LNCaP clone FGC (cell line): ENCODE results near the gene MYH9.

Experiments
- DNase-seq: peaks from one replicate; pipeline ENCODE4 v3.0.0-alpha.2; 2011; ENCODE audit warnings: low read depth
- H3K4me3 ChIP-seq: 2 replicates; pipeline ENCODE4 v1.5.1; 2011; ENCODE audit warnings: mild to moderate bottlenecking, low read depth, low read length, control low read depth
- TF ChIP-seq, protein P1 (sequence below): IDR thresholded peaks from 2 replicates; pipeline ENCODE4 v1.5.1; 2012; ENCODE audit warnings: mild to moderate bottlenecking; ENCODE audit not compliant: control insufficient read depth, insufficient read depth; ENCODE audit errors: extremely low read depth

Gene MYH9

DNA sequence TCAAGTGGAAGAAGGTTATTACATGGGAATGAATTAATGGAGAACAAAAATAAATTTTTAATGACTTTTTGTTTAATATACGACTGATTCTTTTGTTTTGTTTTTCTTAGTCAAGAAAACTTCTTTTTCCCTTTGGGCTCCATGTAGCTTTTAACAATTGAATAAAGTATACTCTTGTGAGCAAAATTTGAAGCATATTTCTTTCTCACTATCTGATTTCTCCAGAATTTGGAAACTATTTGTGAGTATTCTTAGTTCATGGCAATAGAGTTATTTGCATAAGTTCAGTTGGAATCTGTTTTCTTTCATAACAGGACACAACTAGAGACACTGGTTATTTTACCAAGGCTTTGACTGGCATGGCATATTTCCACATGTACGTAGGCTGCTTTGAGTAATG is 138.6 kb downstream of the MYH9 start:
- no peak for DNase-seq
- H3K4me3 ChIP-seq, result no peak overlapping the region
- TF ChIP-seq, protein P1, sequence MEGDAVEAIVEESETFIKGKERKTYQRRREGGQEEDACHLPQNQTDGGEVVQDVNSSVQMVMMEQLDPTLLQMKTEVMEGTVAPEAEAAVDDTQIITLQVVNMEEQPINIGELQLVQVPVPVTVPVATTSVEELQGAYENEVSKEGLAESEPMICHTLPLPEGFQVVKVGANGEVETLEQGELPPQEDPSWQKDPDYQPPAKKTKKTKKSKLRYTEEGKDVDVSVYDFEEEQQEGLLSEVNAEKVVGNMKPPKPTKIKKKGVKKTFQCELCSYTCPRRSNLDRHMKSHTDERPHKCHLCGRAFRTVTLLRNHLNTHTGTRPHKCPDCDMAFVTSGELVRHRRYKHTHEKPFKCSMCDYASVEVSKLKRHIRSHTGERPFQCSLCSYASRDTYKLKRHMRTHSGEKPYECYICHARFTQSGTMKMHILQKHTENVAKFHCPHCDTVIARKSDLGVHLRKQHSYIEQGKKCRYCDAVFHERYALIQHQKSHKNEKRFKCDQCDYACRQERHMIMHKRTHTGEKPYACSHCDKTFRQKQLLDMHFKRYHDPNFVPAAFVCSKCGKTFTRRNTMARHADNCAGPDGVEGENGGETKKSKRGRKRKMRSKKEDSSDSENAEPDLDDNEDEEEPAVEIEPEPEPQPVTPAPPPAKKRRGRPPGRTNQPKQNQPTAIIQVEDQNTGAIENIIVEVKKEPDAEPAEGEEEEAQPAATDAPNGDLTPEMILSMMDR, result no peak

DNA sequence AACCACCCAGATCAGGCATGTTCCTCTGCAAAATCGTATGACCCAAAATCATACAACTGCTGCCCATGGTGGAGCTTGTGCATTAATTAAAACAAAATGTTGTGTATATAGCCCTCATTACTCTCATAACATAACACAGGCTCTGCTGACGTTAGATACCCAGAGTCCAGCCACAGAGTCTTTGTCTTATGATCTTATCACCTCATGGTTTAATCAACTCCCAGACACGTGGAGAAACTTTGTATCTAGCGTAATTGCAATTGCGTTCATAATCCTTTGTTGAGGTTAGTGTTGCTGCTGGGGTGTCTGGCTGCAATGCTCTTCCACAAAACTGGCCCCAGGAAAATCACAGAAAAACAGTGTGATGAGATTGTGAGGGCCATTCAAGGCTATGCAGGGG is 139.8 kb downstream of the MYH9 start:
- no peak overlapping the region for H3K4me3 ChIP-seq
- TF ChIP-seq, protein P1, result no peak
- DNase-seq, result no peak

DNA sequence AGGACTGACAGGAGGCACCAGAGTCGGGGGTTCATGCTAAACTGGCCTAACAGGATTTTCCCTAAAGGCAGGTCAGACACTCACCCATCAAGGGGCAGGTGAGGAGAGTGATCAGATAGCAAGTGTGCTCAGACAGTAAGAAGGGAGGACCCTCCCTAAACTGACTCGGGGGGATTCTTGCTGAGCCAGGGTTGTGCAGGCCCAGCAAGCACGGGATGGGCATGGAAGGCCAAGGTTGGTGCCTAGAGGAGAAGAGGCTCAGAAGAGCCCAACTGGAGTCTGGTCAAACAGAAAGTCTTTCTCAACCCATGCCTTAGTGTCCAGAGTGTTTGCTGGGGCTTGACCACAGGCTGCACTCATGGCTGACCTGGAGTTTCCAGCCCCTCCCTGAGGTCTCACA is 141.0 kb downstream of the MYH9 start:
- H3K4me3 ChIP-seq, result no peak overlapping the region
- DNase-seq, result no peak
- TF ChIP-seq, protein P1, result no peak

GRCh38 chr22:36245805-36246356 is 141.9 kb downstream of the MYH9 start:
- TF ChIP-seq, protein P1, result no peak
- DNase-seq, result no peak
- H3K4me3 ChIP-seq, result no peak overlapping the region

GRCh38 chr22:36244522-36245391 is 143.0 kb downstream of the MYH9 start:
- H3K4me3 ChIP-seq, result no peak overlapping the region
- TF ChIP-seq, protein P1, result no peak
- DNase-seq, result no peak

DNA sequence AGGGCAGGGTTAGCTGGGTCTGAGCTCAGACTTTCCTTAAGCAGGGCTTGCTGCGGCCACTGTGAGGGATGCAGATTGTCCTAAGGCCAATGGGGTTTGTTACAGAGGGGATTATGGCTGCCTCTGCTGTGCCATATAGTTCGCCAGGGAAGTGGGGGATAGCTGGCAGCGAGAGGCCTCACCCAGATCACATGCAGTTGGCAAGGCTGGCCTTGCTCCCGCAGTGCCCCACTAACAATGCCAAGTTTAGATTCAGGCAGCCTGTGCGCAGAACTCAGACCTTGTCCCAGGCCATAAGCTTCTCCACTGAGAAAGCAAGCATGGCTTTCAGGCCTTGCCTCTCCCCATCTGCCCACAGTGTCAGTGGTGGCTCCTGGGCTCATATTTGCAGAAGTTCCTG is 143.8 kb downstream of the MYH9 start:
- no peak overlapping the region for H3K4me3 ChIP-seq
- TF ChIP-seq, protein P1, result no peak
- no peak for DNase-seq
